NCI-H1092 (cell line): ENCODE data around the gene ERFL.

ENCODE experiments used
- DNase-seq: peaks from one replicate; lab custom pipeline; 2025; lab: John Stamatoyannopoulos, UW

The ERFL gene

DNA sequence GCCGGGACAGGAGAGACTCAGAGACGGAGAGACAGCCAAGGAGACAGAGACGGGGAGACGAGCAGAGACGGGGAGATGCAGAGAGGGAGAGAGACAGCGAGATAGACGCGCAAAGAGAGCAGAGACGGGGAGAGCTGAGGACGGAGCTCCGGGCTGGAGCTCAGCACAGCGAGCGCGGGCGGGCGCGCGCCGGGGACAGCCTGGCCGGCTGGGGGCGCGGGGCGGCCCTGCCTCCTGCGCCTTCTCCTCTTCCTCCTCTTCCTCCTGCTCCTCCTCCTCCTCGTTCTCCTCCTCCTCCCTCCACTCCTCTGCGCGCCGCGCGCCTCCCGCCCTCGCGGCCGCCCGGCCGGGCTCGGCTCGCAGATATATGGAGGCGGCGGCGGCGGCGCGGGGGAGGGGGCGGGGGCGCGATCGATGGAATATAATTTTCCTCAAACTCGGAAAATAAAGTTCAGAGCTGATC lies at the start of gene ERFL:
Gene ERFL (minus strand): TSS at position 229 of the 463 bp plus-strand sequence. CDS start 15,530 bp downstream, outside the sequence.
- DNase-seq = no peak

GRCh38 chr19:41977916-41978315 lies 49.7 kb upstream of the ERFL start:
- no peak for DNase-seq

- DNase-seq = no peak
These were observed 46.4 kb upstream of the ERFL start for GRCh38 chr19:41974652-41975051.

DNA sequence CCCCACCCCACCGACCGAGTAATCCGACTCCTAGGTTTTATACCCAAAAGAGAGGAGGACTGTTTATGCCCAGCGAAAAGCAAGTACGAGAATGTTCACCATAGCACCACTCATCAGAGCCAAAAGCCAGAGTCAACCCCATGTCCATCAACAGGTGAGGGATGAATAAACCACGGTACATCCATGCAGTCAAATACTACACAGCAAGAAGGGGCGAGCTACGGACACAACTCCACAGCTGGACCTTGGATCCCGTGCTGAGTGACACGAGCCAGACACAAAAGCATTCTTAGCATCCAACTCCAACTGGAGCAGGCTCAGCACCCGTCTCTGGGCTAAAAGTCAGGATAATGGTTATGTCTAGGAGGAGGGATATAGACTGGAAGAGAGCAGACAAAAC lies 43.1 kb upstream of the ERFL start:
- no peak for DNase-seq

GRCh38 chr19:41969772-41970458 lies 41.7 kb upstream of the ERFL start:
- DNase-seq = no peak

GRCh38 chr19:41968751-41969595 lies 40.7 kb upstream of the ERFL start:
- no peak for DNase-seq

- no peak for DNase-seq
These were observed 39.0 kb upstream of the ERFL start for GRCh38 chr19:41967054-41967783.

DNA sequence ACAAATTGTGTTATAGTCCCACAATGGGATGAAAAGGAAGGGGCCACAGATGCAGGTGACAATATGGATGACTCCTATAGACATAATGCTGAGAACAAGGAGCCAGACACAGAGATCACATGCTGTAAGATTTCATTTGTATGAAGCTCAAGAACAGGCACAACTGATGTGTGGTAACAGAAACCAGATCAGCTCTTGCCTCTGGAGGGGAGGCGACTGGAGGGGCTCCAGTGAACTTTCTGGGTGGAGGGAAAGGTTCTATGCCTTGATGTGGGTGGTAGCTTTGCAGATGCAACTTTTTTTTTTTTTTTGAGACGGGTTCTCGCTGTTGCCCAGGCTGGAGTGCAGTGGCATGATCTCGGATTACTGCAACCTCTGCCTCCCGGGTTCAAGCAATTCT lies 36.9 kb upstream of the ERFL start:
- no peak for DNase-seq

DNA sequence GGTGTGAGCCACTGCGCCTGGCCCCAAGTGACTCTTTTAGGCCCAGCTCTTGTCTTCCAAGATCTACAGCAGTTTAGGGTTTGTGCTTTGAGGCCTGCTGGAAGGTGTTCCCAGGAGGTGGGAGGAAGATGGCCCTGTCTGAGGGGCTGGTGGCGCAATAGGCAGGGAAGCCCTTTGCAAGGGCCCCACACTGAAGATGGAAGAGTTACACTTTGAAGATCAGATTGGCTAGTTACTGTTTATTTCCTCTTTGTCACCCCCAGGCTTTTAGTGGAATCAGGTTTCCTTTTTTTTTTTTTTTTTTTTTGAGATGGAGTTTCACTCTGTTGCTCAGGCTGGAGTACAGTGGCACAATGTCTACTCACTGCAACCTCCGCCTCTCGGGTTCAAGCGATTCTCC lies 32.7 kb upstream of the ERFL start:
- no peak for DNase-seq

- DNase-seq = peak; percentile 83
These were observed 31.1 kb upstream of the ERFL start, which contains the start of gene RABAC1 for GRCh38 chr19:41959056-41960053. Gene RABAC1, minus strand, starts transcription at chr19:41959321. Its CDS starts 29 bp downstream, at chr19:41959292.

DNA sequence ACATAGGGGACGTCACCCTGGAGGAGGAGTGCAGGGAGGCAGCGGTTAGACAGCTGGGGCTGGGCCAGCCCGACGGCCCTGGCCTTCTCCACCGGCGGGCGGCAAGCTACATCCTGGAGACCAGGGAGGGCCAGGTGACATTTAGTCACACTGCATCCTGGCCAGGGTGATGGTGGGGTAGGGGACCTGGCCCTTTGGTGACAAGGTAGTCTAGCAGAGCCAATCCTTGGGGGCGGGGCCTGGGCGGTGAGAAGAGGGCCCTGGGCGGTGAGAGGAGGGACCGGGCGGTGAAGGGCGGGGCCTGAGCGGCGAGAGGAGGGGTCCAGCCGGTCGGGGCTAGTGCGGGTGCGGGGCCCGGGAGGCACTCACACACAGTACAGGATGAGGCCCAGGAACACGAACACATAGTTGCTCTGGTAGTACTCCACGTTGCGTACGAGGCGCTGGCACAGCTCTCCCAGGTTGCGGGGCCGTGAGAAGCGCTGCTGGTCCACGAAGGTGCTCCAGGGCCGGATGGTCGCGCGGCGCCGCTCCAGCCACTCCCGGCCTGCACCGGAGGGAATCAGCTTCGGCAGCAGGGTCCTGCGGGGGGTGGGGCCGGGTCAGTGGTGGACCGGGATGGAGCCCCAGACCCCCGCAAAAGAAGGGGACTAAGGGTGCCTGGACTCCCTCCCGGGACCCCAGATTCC lies 30.3 kb upstream of the ERFL start:
- DNase-seq = peak; percentile 23

DNA sequence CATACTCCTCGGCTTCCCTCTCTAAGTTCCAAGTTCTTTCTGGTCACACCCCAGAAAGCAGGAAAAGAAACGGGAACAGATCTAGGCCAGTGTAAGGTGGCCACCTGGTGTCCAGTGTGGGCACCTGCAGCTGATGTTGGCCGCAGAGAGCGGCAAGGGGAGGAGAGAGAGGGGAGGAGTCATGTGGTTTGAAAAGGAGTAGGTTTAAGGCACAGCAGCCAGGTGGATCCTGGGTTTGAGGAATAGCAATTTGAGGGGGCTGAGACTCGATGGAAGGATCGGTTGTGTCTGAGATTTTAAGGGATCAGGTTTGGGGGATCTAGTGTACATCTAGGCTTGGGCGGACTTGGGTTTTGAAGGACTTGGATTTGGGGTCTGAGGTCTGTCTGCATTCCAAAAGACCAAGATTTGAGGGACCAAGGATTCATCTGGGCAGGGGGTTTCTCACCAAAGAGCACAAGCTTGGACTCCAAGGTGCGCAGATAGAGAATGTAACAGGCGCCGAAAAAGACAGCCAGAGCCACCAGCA lies 29.7 kb upstream of the ERFL start:
- peak; percentile 58 for DNase-seq

DNA sequence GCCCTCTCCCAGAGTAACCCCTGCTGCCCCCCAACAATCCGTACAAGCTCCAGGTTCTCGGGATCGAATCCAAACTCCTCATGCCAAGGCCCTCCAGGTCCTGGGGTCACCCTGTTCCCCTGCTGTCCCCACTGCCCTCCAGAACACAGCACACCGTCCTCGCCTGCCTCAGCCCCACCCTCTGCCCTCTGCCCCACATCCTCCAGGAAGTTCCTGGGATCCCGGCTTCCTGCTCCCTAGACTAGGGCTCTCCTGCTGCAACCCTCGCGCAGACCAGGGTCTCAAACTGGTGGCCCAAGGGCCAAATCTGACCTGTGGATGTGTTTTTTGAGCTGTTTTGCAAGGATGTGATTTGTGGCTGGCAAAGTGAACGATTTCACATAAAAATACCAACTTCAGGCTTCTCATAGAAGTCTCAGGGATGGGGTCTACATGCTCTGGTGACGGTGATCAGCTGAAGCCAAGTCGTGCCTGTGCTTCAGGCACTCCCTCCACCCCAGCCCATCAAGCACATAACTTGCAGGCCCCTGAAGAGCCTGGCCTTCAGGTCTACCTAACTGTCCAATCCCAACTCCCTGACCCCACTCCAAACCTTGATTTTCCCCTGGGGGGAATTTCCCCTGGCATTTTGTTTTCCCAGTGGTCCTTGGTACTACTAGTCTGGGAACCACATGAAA lies 29.1 kb upstream of the ERFL start:
- DNase-seq = no peak

GRCh38 chr19:41956621-41957020 lies 28.4 kb upstream of the ERFL start:
- DNase-seq = no peak

- no peak for DNase-seq
These were observed 27.3 kb upstream of the ERFL start for GRCh38 chr19:41955521-41955920.

GRCh38 chr19:41951686-41952172 lies 23.5 kb upstream of the ERFL start:
- peak; percentile 54 for DNase-seq

DNA sequence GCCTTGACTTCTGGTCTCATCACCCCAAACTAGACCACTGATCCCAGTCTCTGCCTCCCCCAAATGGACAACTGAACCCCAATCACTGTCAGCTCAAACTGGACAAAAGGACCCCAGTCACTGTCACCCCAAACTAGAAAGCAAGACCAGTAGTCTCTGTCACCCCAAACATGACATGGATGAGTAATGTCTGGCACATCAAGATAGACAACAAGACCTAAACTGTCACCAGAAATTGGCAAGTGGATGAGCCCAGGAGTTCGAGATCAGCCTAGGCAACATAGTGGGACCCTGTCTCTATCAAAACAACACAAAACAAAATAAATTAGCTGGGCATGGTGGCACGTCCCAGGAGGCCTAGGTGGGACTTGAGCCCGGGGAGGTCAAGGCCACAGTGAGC lies 18.8 kb upstream of the ERFL start:
- no peak for DNase-seq

- no peak for DNase-seq
These were observed 17.0 kb upstream of the ERFL start for GRCh38 chr19:41945135-41945766.

- no peak for DNase-seq
These were observed 16.1 kb upstream of the ERFL start for GRCh38 chr19:41944336-41944735.
